Testis (tissue), 3 donors: ENCODE data around the gene PPM1E. TPM values are rescaled to one million over a fixed set of nuclear protein-coding genes. Genes with fewer than 3 reads are reported as not detected.
"Not testable (repeated sequence)": the region's sequence is repeated elsewhere in the genome, so short reads cannot be mapped to it uniquely, and the experiment has no call there.

ENCODE experiments used
- DNase-seq: peaks from one replicate; pipeline ENCODE4 v3.0.0-alpha.2; 2019
- H3K27ac ChIP-seq, 2 donors: fragments of 200-600 bp; sonication (generic); one replicate each; pipeline ENCODE4 v1.5.1; 2019
- H3K27me3 ChIP-seq: fragments of 200-600 bp; sonication (generic); one replicate; pipeline ENCODE4 v1.5.1; 2019
- H3K36me3 ChIP-seq: fragments of 200-600 bp; sonication (generic); one replicate; pipeline ENCODE4 v1.5.1; 2017; ENCODE audit warnings: low read depth; ENCODE audit errors: missing control alignments
- H3K4me1 ChIP-seq: fragments of 200-600 bp; sonication (generic); one replicate; pipeline ENCODE4 v1.5.1; 2019
- H3K4me3 ChIP-seq, 2 donors: fragments of 200-600 bp; sonication (generic); one replicate each; pipeline ENCODE4 v1.5.1; 2017 to 2019
- H3K9me3 ChIP-seq: fragments of 200-600 bp; sonication (generic); one replicate; pipeline ENCODE4 v1.5.1; 2017
- POLR2A ChIP-seq: fragments of 450-650 bp; IDR thresholded peaks from one replicate; pipeline ENCODE4 v1.6.1; 2017; ENCODE audit warnings: antibody characterized with exemption, mild to moderate bottlenecking, moderate library complexity
- WGBS, 2 donors: methylation state at CpG; one replicate each; pipeline ENCODE4 v1.1.5; 2018; 5-methylcytosine and 5-hydroxymethylcytosine counted together
- intact Hi-C: fragments of 100-400 bp; cut with DNase I; formaldehyde crosslinking; loops from one replicate; pipeline ENCODE4 v1.15.1; 2023; ENCODE audit warnings: low total_unique reads
- polyA plus RNA-seq: library from polyadenylated mRNA; stranded (reverse); fragments of 350-450 nt; fragmentation: Illumina TruSeq; extraction: RNeasy Lipid Tissue Mini Kit (QIAGEN cat#74804); gene quantifications from one replicate; pipeline ENCODE4 v1.2.3, GENCODE V29; 2014; ENCODE audit warnings: low read depth, low replicate concordance; ENCODE audit not compliant: insufficient read depth
- total RNA-seq, 2 donors: library from RNA; depleted of rRNA; stranded (reverse); fragments of >200 nt; gene quantifications; one replicate each; pipeline ENCODE4 v1.2.3, GENCODE V29; 2016
- TF ChIP-seq, protein P1 (sequence below), 3 experiments: fragments of 450-650 bp in 2 of 3; fragments of 200-600 bp in 1 of 3; sonication (generic) in 1 of 3; IDR thresholded peaks; one replicate each; pipeline ENCODE4 v1.5.1; 2016 to 2019; ENCODE audit warnings: antibody characterized with exemption in 3 of 3, mild to moderate bottlenecking in 2 of 3, moderate library complexity in 1 of 3

The PPM1E gene
- total and polyA plus RNA-seq, 3 donors from 2014 or later: 8.1 to 16.7 (median 13.5) TPM

DNA sequence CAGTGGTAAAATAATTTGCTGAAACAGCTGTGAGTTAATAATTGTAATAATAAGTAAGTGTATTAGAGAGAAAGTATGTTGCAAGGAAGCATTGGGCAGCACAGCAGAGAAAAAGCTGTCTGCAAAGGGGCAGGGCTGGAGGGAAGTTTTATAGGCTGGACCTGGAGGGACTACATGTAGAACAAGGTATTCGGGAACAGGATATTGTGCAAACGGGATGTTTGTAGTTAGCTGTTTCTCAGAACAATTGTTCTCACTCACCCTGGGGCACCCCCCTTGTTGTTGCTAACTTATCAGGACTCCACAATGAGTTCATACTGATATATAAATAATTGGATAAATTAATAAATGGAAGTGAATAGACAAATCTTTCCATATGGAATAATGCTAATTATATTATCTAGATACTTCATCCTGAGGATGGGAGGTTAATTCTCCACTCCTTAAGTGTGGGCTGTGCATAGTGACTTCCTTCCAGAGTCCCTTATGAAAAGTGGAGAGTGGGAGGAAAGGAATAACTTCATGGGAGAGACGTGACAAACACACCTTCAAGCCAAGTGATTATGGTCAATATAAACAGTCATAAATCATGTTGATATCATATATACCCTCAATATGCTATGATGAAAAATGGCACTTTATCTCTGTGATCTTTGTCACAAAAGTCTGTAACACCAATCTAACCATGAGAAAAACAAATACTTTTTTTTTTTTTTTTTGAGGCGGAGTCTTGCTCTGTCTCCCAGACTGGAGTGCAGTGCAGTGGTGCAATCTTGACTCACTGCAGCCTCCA lies 85.4 kb downstream of the PPM1E start:
- H3K36me3 ChIP-seq: no peaks in the 10 kb centered on the region
- no peak overlapping the region for H3K4me3 ChIP-seq
- TF ChIP-seq, protein P1, sequence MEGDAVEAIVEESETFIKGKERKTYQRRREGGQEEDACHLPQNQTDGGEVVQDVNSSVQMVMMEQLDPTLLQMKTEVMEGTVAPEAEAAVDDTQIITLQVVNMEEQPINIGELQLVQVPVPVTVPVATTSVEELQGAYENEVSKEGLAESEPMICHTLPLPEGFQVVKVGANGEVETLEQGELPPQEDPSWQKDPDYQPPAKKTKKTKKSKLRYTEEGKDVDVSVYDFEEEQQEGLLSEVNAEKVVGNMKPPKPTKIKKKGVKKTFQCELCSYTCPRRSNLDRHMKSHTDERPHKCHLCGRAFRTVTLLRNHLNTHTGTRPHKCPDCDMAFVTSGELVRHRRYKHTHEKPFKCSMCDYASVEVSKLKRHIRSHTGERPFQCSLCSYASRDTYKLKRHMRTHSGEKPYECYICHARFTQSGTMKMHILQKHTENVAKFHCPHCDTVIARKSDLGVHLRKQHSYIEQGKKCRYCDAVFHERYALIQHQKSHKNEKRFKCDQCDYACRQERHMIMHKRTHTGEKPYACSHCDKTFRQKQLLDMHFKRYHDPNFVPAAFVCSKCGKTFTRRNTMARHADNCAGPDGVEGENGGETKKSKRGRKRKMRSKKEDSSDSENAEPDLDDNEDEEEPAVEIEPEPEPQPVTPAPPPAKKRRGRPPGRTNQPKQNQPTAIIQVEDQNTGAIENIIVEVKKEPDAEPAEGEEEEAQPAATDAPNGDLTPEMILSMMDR (IDR thresholded peaks at IDR 0.05): no peak
- TF ChIP-seq POLR2A: no peak
- H3K27me3 ChIP-seq: no peaks in the 10 kb centered on the region
- no peak overlapping the region for H3K27ac ChIP-seq
- DNase-seq: no peak
- no peaks in the 10 kb centered on the region for H3K4me1 ChIP-seq
- 66 to 75% methylated on average over 4 of the region's 4 CpGs for WGBS, 2 donors
- intact Hi-C loops: no loop called here
- H3K9me3 ChIP-seq: no peaks in the 10 kb centered on the region

DNA sequence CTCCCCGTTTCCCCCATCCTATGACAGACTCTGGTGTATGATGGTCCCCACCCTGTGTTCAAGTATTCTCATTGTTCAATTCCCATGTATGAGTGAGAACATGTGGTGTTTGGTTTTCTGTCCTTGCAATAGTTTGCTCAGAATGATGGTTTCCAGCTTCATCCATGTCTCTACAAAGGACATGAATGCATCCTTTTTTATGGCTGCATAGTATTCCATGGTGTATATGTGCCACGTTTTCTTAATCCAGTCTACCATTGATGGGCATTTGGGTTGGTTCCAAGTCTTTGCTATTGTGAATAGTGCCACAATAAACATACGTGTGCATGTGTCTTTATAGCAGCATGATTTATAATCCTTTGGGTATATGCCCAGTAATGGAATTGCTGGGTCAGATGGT lies 90.8 kb downstream of the PPM1E start:
- H3K27ac ChIP-seq, intact Hi-C loops, H3K9me3 ChIP-seq, H3K4me1 ChIP-seq, DNase-seq, H3K27me3 ChIP-seq, H3K4me3 ChIP-seq, H3K36me3 ChIP-seq: not testable (repeated sequence)
- WGBS, 2 donors: 88 to 92% methylated on average over 3 of the region's 3 CpGs

DNA sequence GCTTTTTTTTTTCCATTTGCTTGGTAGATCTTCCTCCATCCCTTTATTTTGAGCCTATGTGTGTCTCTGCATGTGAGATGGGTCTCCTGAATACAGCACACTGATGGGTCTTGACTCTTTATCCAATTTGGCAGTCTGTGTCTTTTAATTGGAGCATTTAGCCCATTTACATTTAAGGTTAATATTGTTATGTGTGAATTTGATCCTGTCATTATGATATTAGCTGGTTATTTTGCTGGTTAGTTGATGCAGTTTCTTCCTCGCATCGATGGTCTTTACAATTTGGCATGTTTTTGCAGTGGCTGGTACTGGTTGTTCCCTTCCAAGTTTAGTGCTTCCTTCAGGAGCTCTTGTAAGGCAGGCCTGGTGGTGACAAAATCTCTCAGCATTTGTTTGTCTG lies 94.5 kb downstream of the PPM1E start:
- intact Hi-C loops, H3K9me3 ChIP-seq, H3K27ac ChIP-seq, DNase-seq, H3K4me1 ChIP-seq, H3K36me3 ChIP-seq, H3K27me3 ChIP-seq, H3K4me3 ChIP-seq: not testable (repeated sequence)
- 90 to 97% methylated on average over 2 of the region's 2 CpGs for WGBS, 2 donors

DNA sequence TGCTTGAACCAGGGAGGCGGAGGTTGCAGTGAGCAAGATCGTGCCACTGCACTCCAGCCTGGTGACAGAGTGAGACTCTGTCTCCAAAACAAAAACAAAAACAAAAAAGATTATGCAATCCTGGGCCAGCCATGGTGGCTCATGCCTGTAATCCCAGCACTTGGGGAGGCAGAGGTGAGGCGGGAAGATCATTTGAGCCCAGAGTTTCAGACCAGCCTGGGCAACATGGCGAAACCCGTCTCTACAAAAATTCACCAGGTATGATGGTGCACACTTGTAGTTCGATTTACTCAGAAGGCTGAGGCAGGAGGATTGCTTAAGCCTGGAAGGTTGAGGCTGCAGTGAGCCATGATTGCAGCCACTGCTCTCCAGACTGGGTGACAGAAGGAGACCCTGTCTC lies 109.6 kb downstream of the PPM1E start:
- intact Hi-C loops: no loop called here
- no peak overlapping the region for H3K4me3 ChIP-seq
- no peaks in the 10 kb centered on the region for H3K36me3 ChIP-seq
- no peak overlapping the region for H3K27ac ChIP-seq
- DNase-seq: no peak
- no peaks in the 10 kb centered on the region for H3K9me3 ChIP-seq
- H3K27me3 ChIP-seq: no peaks in the 10 kb centered on the region
- 90 to 95% methylated on average over 6 of the region's 6 CpGs for WGBS, 2 donors
- no peaks in the 10 kb centered on the region for H3K4me1 ChIP-seq
- no peak for TF ChIP-seq POLR2A
- TF ChIP-seq, protein P1 (IDR thresholded peaks at IDR 0.05): no peak

DNA sequence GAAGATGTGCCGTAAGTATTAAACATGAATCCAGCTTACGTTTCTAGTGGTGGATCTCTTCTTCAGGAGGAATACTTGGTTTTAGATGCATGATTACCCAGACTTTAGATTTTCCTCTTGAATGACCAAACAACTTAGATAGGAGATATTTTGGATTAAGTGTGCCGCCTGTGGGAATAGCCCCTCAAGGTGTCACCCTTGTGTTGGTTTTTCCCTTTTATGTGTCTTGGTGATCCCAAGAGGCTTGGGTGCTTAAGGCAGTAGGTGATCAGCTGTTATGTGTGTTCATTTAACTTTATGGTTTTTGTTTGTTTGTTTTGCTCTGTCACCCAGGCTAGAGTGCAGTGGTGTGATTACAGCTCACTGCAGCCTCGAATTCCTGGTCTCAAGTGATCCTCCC lies 115.1 kb downstream of the PPM1E start:
- no peaks in the 10 kb centered on the region for H3K4me1 ChIP-seq
- intact Hi-C loops: no loop called here
- 89 to 95% methylated on average over 4 of the region's 4 CpGs for whole genome bisulfite sequencing, 2 donors
- TF ChIP-seq POLR2A: no peak
- TF ChIP-seq, protein P1 (IDR thresholded peaks at IDR 0.05): no peak
- H3K27ac ChIP-seq: no peak overlapping the region
- no peak overlapping the region for H3K4me3 ChIP-seq
- no peak for DNase-seq
- no peaks in the 10 kb centered on the region for H3K27me3 ChIP-seq
- no peaks in the 10 kb centered on the region for H3K9me3 ChIP-seq
- H3K36me3 ChIP-seq: no peaks in the 10 kb centered on the region

DNA sequence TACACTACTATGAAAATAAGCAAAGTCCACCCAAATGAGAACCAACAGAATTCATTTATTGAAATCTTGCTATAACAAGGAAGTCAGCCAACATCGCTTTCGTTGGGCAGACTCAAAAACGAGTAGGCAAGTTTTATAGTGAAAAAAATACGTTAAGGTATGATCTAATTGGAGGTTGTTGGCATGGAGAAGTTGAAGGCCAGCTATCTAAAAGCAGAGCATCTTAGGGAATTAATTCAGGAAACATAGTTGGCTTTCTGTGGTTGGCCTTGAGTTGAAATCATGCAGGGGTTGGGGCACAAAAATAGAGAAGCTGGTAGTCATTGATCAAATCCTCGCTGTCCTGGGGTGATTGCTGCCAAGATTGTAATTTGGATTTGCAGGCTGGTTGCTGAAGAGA lies 118.3 kb downstream of the PPM1E start:
- TF ChIP-seq, protein P1 (IDR thresholded peaks at IDR 0.05): no peak
- no peak for TF ChIP-seq POLR2A
- WGBS, 2 donors: 71 to 74% methylated on average over 5 of the region's 5 CpGs

More for the DNA sequence above, 118.3 kb downstream of the PPM1E start:
- Histone ChIP-seq H3K9me3 (no peaks in the 10 kb centered on the region), H3K4me1 (no peaks in the 10 kb centered on the region), H3K27me3 (no peaks in the 10 kb centered on the region), H3K36me3 (no peaks in the 10 kb centered on the region), H3K4me3 (no peak overlapping the region), H3K27ac (no peak overlapping the region)
- no peak for DNase-seq
- intact Hi-C loops: no loop called here
